Liver (tissue), 9 donors: ENCODE data around the gene JPH4. TPM values are rescaled to one million over a fixed set of nuclear protein-coding genes. Genes with fewer than 3 reads are reported as not detected.

Experiments
- DNase-seq: peaks from one replicate; pipeline ENCODE4 v3.0.0-alpha.2; 2017; ENCODE audit warnings: low spot score
- H3K27ac ChIP-seq, 2 donors: one replicate each; pipeline ENCODE4 v1.7.0; 2013; ENCODE audit warnings: inconsistent platforms in 2 of 2, low read length in 2 of 2, control low read depth in 1 of 2, low read depth in 1 of 2, mild to moderate bottlenecking in 1 of 2
- H3K27me3 ChIP-seq, 4 donors: one replicate each; pipeline versions ENCODE4 v1.6.1 to v1.7.0; 2013; ENCODE audit warnings: low read length in 3 of 4, inconsistent platforms in 1 of 4, mild to moderate bottlenecking in 1 of 4, moderate library complexity in 1 of 4; ENCODE audit not compliant: control insufficient read depth in 4 of 4, insufficient read depth in 4 of 4
- H3K36me3 ChIP-seq, 4 donors: one replicate each; pipeline versions ENCODE4 v1.6.1 to v1.7.0; 2013; ENCODE audit warnings: low read length in 3 of 4, mild to moderate bottlenecking in 3 of 4, low read depth in 1 of 4, moderate library complexity in 1 of 4; ENCODE audit not compliant: control insufficient read depth in 4 of 4, insufficient read depth in 3 of 4
- H3K4me1 ChIP-seq, 4 donors: one replicate each; pipeline versions ENCODE4 v1.6.1 to v1.7.0; 2013; ENCODE audit warnings: low read length in 3 of 4, mild to moderate bottlenecking in 3 of 4, moderate library complexity in 1 of 4; ENCODE audit not compliant: control insufficient read depth in 4 of 4, insufficient read depth in 4 of 4
- H3K4me3 ChIP-seq, 3 donors: one replicate each; pipeline versions ENCODE4 v1.6.1 to v1.7.0; 2013; ENCODE audit warnings: low read length in 3 of 3, control low read depth in 1 of 3, low read depth in 1 of 3, mild to moderate bottlenecking in 1 of 3
- H3K9ac ChIP-seq, 2 donors: one replicate each; pipeline ENCODE4 v1.7.0; 2013; ENCODE audit warnings: low read length in 2 of 2, mild to moderate bottlenecking in 2 of 2, moderate library complexity in 2 of 2, control low read depth in 1 of 2, low read depth in 1 of 2
- H3K9me3 ChIP-seq, 4 donors: one replicate each; pipeline versions ENCODE4 v1.6.1 to v1.7.0; 2013; ENCODE audit warnings: low read length in 3 of 4; ENCODE audit not compliant: control insufficient read depth in 4 of 4
- CTCF ChIP-seq: fragments of 150-350 bp; IDR thresholded peaks from 2 replicates; pipeline ENCODE4 v1.5.1; 2017; ENCODE audit warnings: improper control_type of control experiment, low read depth, low read length; ENCODE audit not compliant: missing input control
- EGR1 ChIP-seq, 2 donors: IDR thresholded peaks; 2 replicates each; pipeline ENCODE4 v1.6.1; 2016 to 2018; ENCODE audit warnings: antibody characterized with exemption in 2 of 2, low read depth in 2 of 2
- FOXA1 ChIP-seq: IDR thresholded peaks from 2 replicates; pipeline ENCODE4 v1.6.1; 2016; ENCODE audit warnings: antibody characterized with exemption
- FOXA2 ChIP-seq: IDR thresholded peaks from 2 replicates; pipeline ENCODE4 v1.6.1; 2016; ENCODE audit warnings: antibody characterized with exemption
- GABPA ChIP-seq, 2 donors: IDR thresholded peaks in 1 of 2; conservative IDR thresholded peaks in 1 of 2; 2 replicates each; pipeline ENCODE4 v1.6.1; 2016; ENCODE audit warnings: antibody characterized with exemption in 2 of 2, mild to moderate bottlenecking in 1 of 2, moderate library complexity in 1 of 2
- HNF4G ChIP-seq: IDR thresholded peaks from 2 replicates; pipeline ENCODE4 v1.6.1; 2016; ENCODE audit warnings: antibody characterized with exemption
- MAX ChIP-seq: IDR thresholded peaks from 2 replicates; pipeline ENCODE4 v1.6.1; 2016; ENCODE audit warnings: antibody characterized with exemption
- NR2F2 ChIP-seq: IDR thresholded peaks from 2 replicates; pipeline ENCODE4 v1.6.1; 2016; ENCODE audit warnings: antibody characterized with exemption
- RAD21 ChIP-seq, 2 donors: IDR thresholded peaks; 2 replicates each; pipeline ENCODE4 v1.6.1; 2016; ENCODE audit warnings: antibody characterized with exemption in 2 of 2, mild to moderate bottlenecking in 2 of 2
- RXRA ChIP-seq, 2 donors: IDR thresholded peaks; 2 replicates each; pipeline ENCODE4 v1.6.1; 2017 to 2018; ENCODE audit warnings: antibody characterized with exemption in 2 of 2, mild to moderate bottlenecking in 1 of 2
- SP1 ChIP-seq: IDR thresholded peaks from 2 replicates; pipeline ENCODE4 v1.6.1; 2018; ENCODE audit warnings: antibody characterized with exemption, mild to moderate bottlenecking
- TAF1 ChIP-seq: conservative IDR thresholded peaks from 2 replicates; pipeline ENCODE4 v1.6.1; 2016; ENCODE audit warnings: antibody characterized with exemption, mild to moderate bottlenecking
- YY1 ChIP-seq: IDR thresholded peaks from 2 replicates; pipeline ENCODE4 v1.6.1; 2016; ENCODE audit warnings: antibody characterized with exemption, mild to moderate bottlenecking
- WGBS: extraction: QIAGEN DNeasy Blood & Tissue Kit; methylation state at CpG from one replicate; pipeline ENCODE4 v1.1.7; 2013; 5-methylcytosine and 5-hydroxymethylcytosine counted together
- polyA plus RNA-seq, 2 donors: library from polyadenylated mRNA; stranded (reverse) in 1 of 2; unstranded in 1 of 2; fragments of 200-250 nt in 1 of 2; fragments of >200 nt in 1 of 2; fragmentation: Nextera tagmentation in 1 of 2; extraction: Ambion mirVana in 1 of 2; gene quantifications; one replicate each; pipeline versions ENCODE4 v1.2.1 to v1.2.3, GENCODE V29; 2013 to 2015
- total RNA-seq, 2 donors: library from RNA; depleted of rRNA; stranded (reverse); fragments of >200 nt; gene quantifications; one replicate each; pipeline ENCODE4 v1.2.3, GENCODE V29; 2014
- TF ChIP-seq, protein P1 (sequence below): IDR thresholded peaks from 2 replicates; pipeline ENCODE4 v1.6.1; 2016; ENCODE audit warnings: antibody characterized with exemption, mild to moderate bottlenecking
- TF ChIP-seq, protein P2 (sequence below): IDR thresholded peaks from 2 replicates; pipeline ENCODE4 v1.6.1; 2016; ENCODE audit warnings: antibody characterized with exemption
- TF ChIP-seq, protein P3 (sequence below): IDR thresholded peaks from 2 replicates; pipeline ENCODE4 v1.6.1; 2016; ENCODE audit warnings: antibody characterized with exemption
- donor health status: healthy.
- donor health status: healthy.
- donor health status: healthy.
- donor health status: healthy.
- donor health status: healthy.

The JPH4 gene
- total and polyA plus RNA-seq, 4 donors, result 0.07 to 0.24 (median 0.16) TPM

DNA sequence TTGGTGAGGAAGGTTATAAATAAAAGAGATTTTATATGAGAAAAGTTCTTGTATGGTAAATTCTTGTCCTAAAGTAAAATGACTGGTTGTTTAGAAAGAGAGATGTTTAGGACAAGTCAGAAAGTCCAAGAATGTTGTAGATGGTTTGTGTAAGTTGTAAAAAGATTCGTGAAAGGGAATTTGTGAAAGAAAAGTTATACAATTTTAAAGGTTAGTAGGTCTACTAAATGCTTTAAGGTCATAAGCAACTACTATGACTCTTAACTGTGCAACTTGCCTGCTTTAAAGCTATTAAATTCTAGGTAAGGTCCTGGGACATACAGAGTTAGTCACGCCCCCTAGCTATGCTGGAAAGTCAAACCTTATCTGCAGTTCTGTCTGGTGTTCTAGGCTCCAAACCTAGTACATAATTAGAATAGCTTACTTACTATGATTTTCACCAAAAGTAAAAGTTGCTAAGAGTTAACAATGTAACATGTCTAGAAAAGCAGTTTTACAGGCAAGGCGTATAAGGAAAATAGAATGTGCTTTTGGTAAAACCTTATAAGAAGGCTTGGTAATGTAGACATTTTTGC is 46.3 kb upstream of the JPH4 start:
- H3K9ac ChIP-seq, result no peak overlapping the region
- H3K4me3 ChIP-seq, result no peak overlapping the region
- H3K27me3 ChIP-seq, result no peaks in the 10 kb centered on the region
- H3K36me3 ChIP-seq, result no peaks in the 10 kb centered on the region
- DNase-seq, result no peak
- peaks cover 0 to 17% (median 10%) of the 10 kb centered on the region in 4 donors for H3K4me1 ChIP-seq
- H3K9me3 ChIP-seq, result peaks cover 0 to 3% (median 0%) of the 10 kb centered on the region in 4 donors
- H3K27ac ChIP-seq, result no peak overlapping the region
- TF ChIP-seq, protein P1, sequence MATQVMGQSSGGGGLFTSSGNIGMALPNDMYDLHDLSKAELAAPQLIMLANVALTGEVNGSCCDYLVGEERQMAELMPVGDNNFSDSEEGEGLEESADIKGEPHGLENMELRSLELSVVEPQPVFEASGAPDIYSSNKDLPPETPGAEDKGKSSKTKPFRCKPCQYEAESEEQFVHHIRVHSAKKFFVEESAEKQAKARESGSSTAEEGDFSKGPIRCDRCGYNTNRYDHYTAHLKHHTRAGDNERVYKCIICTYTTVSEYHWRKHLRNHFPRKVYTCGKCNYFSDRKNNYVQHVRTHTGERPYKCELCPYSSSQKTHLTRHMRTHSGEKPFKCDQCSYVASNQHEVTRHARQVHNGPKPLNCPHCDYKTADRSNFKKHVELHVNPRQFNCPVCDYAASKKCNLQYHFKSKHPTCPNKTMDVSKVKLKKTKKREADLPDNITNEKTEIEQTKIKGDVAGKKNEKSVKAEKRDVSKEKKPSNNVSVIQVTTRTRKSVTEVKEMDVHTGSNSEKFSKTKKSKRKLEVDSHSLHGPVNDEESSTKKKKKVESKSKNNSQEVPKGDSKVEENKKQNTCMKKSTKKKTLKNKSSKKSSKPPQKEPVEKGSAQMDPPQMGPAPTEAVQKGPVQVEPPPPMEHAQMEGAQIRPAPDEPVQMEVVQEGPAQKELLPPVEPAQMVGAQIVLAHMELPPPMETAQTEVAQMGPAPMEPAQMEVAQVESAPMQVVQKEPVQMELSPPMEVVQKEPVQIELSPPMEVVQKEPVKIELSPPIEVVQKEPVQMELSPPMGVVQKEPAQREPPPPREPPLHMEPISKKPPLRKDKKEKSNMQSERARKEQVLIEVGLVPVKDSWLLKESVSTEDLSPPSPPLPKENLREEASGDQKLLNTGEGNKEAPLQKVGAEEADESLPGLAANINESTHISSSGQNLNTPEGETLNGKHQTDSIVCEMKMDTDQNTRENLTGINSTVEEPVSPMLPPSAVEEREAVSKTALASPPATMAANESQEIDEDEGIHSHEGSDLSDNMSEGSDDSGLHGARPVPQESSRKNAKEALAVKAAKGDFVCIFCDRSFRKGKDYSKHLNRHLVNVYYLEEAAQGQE, result no peak
- TF ChIP-seq MAX (no peak), SP1 (no peak), FOXA1 (no peak), FOXA2 (no peak), HNF4G (no peak), EGR1 (IDR thresholded peaks at IDR 0.05; ENCODE audit: low read depth in 2 of 2) (no peak), GABPA (IDR thresholded peaks at IDR 0.05 in 1 of 2, conservative IDR thresholded peaks at IDR 0.05 in 1 of 2) (no peak), RXRA (IDR thresholded peaks at IDR 0.05) (no peak), TAF1 (no peak)
- TF ChIP-seq, protein P2, sequence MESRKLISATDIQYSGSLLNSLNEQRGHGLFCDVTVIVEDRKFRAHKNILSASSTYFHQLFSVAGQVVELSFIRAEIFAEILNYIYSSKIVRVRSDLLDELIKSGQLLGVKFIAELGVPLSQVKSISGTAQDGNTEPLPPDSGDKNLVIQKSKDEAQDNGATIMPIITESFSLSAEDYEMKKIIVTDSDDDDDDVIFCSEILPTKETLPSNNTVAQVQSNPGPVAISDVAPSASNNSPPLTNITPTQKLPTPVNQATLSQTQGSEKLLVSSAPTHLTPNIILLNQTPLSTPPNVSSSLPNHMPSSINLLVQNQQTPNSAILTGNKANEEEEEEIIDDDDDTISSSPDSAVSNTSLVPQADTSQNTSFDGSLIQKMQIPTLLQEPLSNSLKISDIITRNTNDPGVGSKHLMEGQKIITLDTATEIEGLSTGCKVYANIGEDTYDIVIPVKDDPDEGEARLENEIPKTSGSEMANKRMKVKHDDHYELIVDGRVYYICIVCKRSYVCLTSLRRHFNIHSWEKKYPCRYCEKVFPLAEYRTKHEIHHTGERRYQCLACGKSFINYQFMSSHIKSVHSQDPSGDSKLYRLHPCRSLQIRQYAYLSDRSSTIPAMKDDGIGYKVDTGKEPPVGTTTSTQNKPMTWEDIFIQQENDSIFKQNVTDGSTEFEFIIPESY, result no peak
- 96% methylated on average over 3 of the region's 3 CpGs for WGBS

GRCh38 chr14:23623962-23624361 is 45.4 kb upstream of the JPH4 start:
- Histone ChIP-seq H3K27ac (no peak overlapping the region), H3K36me3 (no peaks in the 10 kb centered on the region), H3K9ac (no peak overlapping the region), H3K27me3 (no peaks in the 10 kb centered on the region), H3K4me1 (peaks cover 0 to 17% (median 10%) of the 10 kb centered on the region in 4 donors), H3K9me3 (peaks cover 0 to 3% (median 0%) of the 10 kb centered on the region in 4 donors), H3K4me3 (no peak overlapping the region)
- no peak for DNase-seq
- TF ChIP-seq, protein P2, result no peak
- TF ChIP-seq FOXA2, result no peak
- TF ChIP-seq, protein P3, sequence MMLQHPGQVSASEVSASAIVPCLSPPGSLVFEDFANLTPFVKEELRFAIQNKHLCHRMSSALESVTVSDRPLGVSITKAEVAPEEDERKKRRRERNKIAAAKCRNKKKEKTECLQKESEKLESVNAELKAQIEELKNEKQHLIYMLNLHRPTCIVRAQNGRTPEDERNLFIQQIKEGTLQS, result no peak
- TF ChIP-seq YY1, result no peak
- TF ChIP-seq, protein P1, result no peak
- TF ChIP-seq EGR1 (IDR thresholded peaks at IDR 0.05; ENCODE audit: low read depth in 2 of 2), result no peak
- no peak for TF ChIP-seq RAD21 (IDR thresholded peaks at IDR 0.05)
- TF ChIP-seq NR2F2, result no peak
- no peak for TF ChIP-seq TAF1
- TF ChIP-seq CTCF, result no peak
- TF ChIP-seq MAX, result no peak
